ENCODE data around the gene DOK4. TPM values are rescaled to one million over a fixed set of nuclear protein-coding genes. Genes with fewer than 3 reads are reported as not detected.

DOK4 gene
- total RNA-seq, 1 experiment from 2014 or later = 27.4 TPM

GRCh38 chr16:57469917-57470470 is 16.3 kb downstream of the DOK4 start:
- no peaks in the 10 kb centered on the region for H3K4me1 ChIP-seq (replicated peaks; ENCODE audit: insufficient read depth)
- H3K4me2 ChIP-seq = no peak overlapping the region
- BruUV-seq (replicated peaks) = no TSS peak
- TF ChIP-seq EZH2 (IDR thresholded peaks at IDR 0.05; ENCODE audit: low read depth) (no peak), CTCF (conservative IDR thresholded peaks at IDR 0.05) (no peak)
- no peak overlapping the region for H2AFZ ChIP-seq
- ChIA-PET CTCF (no interaction called here), POLR2A (ENCODE audit: unreplicated experiment) (no interaction called here)
- no peak overlapping the region for H3K27ac ChIP-seq
- intact Hi-C loops (cut with micrococcal nuclease; ENCODE audit: unreplicated experiment) = no loop called here
- H4K20me1 ChIP-seq (ENCODE audit: insufficient read depth) = 0 out of 2 replicates have a peak, but pooled peaks cover 2% of the 10 kb centered on the region
- no peaks in the 10 kb centered on the region for H3K79me2 ChIP-seq (ENCODE audit: low read depth)
- H3K9me3 ChIP-seq (ENCODE audit: insufficient read depth, low read depth) = no peaks in the 10 kb centered on the region
- H3K4me3 ChIP-seq = no peak overlapping the region
- DNase-seq = no peak
- H3K27me3 ChIP-seq (ENCODE audit: insufficient read depth, low read depth) = no peaks in the 10 kb centered on the region
- H3K36me3 ChIP-seq (ENCODE audit: low read depth) = peaks cover 14% of the 10 kb centered on the region; the same call in 1 of the 2 replicates
- H3F3A ChIP-seq (ENCODE audit: insufficient read depth, low read depth) = no peaks in the 10 kb centered on the region
- no peaks in the 10 kb centered on the region for H3K9me2 ChIP-seq (ENCODE audit: insufficient read depth)

GRCh38 chr16:57469046-57469445 is 17.2 kb downstream of the DOK4 start:
- no peak overlapping the region for H3K27ac ChIP-seq
- intact Hi-C loops (cut with micrococcal nuclease; ENCODE audit: unreplicated experiment) = no loop called here

GRCh38 chr16:57468346-57468745 is 17.9 kb downstream of the DOK4 start:
- Histone ChIP-seq H3K9me3 (ENCODE audit: insufficient read depth, low read depth) (no peaks in the 10 kb centered on the region), H3K79me2 (ENCODE audit: low read depth) (peaks cover 10% of the 10 kb centered on the region), H4K20me1 (ENCODE audit: insufficient read depth) (0 out of 2 replicates have a peak, but pooled peaks cover 5% of the 10 kb centered on the region), H3K27me3 (ENCODE audit: insufficient read depth, low read depth) (no peaks in the 10 kb centered on the region), H3K36me3 (ENCODE audit: low read depth) (peaks cover 18% of the 10 kb centered on the region; the same call in 1 of the 2 replicates), H3K4me2 (no peak overlapping the region), H3F3A (ENCODE audit: insufficient read depth, low read depth) (no peaks in the 10 kb centered on the region), H3K4me3 (no peak overlapping the region), H2AFZ (no peak overlapping the region), H3K4me1 (replicated peaks; ENCODE audit: insufficient read depth) (peaks cover 10% of the 10 kb centered on the region), H3K27ac (no peak overlapping the region), H3K9me2 (ENCODE audit: insufficient read depth) (no peaks in the 10 kb centered on the region)
- TF ChIP-seq CTCF (conservative IDR thresholded peaks at IDR 0.05) (no peak), EZH2 (IDR thresholded peaks at IDR 0.05; ENCODE audit: low read depth) (no peak)
- ChIA-PET POLR2A (ENCODE audit: unreplicated experiment) (no interaction called here), CTCF (no interaction called here)
- BruUV-seq (replicated peaks) = no TSS peak
- DNase-seq = no peak
- intact Hi-C loops (cut with micrococcal nuclease; ENCODE audit: unreplicated experiment) = no loop called here

More at GRCh38 chr16:57469046-57469445, 17.2 kb downstream of the DOK4 start:
- H3K4me2 ChIP-seq = no peak overlapping the region
- no peak for TF ChIP-seq CTCF (conservative IDR thresholded peaks at IDR 0.05)
- H3K36me3 ChIP-seq (ENCODE audit: low read depth) = peaks cover 18% of the 10 kb centered on the region; the same call in 1 of the 2 replicates
- BruUV-seq (replicated peaks) = no TSS peak
- ChIA-PET CTCF (no interaction called here), POLR2A (ENCODE audit: unreplicated experiment) (no interaction called here)
- H3K9me2 ChIP-seq (ENCODE audit: insufficient read depth) = no peaks in the 10 kb centered on the region
- no peak overlapping the region for H3K4me3 ChIP-seq
- H3K4me1 ChIP-seq (replicated peaks; ENCODE audit: insufficient read depth) = peaks cover 3% of the 10 kb centered on the region; the same call in 1 of the 2 replicates
- peaks cover 3% of the 10 kb centered on the region for H3K79me2 ChIP-seq (ENCODE audit: low read depth)
- 0 out of 2 replicates have a peak, but pooled peaks cover 5% of the 10 kb centered on the region for H4K20me1 ChIP-seq (ENCODE audit: insufficient read depth)
- no peaks in the 10 kb centered on the region for H3K27me3 ChIP-seq (ENCODE audit: insufficient read depth, low read depth)
- no peaks in the 10 kb centered on the region for H3K9me3 ChIP-seq (ENCODE audit: insufficient read depth, low read depth)
- no peak overlapping the region for H2AFZ ChIP-seq
- DNase-seq = no peak
- H3F3A ChIP-seq (ENCODE audit: insufficient read depth, low read depth) = no peaks in the 10 kb centered on the region
